HG03520 (cell line): ENCODE results near the gene FHL3.
A peak's percentile ranks its signal among the peaks of the same experiment; 100 is the strongest.

Experiments
- ATAC-seq: cut with Tn5 transposase; IDR thresholded peaks from one replicate; pipeline ENCODE4 v1.9.1; 2021; ENCODE audit warnings: mild to moderate bottlenecking, moderate library complexity; ENCODE audit not compliant: unreplicated experiment

Gene FHL3, protein sequence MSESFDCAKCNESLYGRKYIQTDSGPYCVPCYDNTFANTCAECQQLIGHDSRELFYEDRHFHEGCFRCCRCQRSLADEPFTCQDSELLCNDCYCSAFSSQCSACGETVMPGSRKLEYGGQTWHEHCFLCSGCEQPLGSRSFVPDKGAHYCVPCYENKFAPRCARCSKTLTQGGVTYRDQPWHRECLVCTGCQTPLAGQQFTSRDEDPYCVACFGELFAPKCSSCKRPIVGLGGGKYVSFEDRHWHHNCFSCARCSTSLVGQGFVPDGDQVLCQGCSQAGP

GRCh38 chr1:38005195-38006007 is at the start of gene FHL3:
Gene FHL3 (minus strand): TSS chr1:38005514. CDS start chr1:37999412, 6,102 bp downstream.
- ATAC-seq = peak; percentile 37

DNA sequence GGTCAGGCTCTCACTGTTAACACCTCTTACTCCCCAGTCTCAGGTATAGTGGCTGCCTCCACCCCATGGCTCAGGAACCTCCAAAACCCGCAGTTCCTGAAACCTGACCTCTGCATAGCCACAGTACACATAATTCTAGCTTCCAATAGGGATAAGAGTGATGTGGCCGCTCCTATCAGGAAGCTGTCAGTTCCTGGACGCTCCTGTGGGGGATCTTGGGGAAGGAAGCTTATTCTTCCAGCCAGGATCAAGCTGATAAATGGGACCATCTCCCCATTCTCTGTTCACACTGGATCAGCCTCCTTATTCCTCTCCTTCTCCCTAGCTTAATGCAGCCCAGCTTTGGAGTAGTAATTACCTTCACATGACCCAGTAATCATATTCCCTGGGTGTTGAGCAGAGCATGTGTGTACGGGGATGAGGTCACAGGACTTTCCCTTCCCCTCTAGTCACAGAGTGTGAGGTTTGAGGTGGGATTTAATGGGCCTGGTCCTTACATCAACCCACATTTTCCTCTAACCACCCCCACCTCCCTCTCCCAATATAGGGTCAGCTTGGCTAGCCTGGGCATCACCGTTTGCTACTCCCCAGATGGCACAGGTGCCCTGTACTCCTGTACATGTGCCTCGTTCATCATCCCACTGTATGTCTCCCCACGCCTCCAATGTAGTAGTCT is 48.2 kb upstream of the FHL3 start:
- no peak for ATAC-seq

GRCh38 chr1:38052750-38053415 is 47.6 kb upstream of the FHL3 start:
- ATAC-seq = no peak

DNA sequence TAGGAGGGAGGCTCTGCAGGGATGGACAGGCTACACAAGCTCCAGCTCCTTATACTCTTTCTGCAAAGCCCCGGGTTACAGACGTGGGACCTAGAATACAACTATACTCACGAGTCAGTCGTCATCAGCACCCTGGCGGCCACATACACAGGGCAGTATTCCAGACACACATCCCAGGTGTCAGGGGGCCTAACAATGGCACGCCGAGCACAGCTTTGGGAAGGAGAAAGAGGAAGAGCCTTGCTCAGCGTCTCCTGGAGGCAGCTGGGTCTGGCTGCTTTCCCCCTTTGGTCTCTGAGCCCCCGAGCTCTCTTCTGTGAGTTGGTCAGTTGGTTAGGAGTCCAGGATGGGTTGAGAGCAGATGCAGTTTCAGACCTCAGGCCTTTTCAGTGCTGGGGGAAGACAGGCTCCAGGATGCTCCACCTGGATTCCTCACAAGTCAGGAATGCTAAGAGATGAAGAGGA is 45.8 kb upstream of the FHL3 start:
- ATAC-seq = no peak

- no peak for ATAC-seq
Observed at GRCh38 chr1:38050397-38051078, 45.2 kb upstream of the FHL3 start.

- ATAC-seq = no peak
Observed at GRCh38 chr1:38047603-38048141, 42.4 kb upstream of the FHL3 start.

- ATAC-seq = peak; percentile 10
Observed at GRCh38 chr1:38046884-38047602, 41.7 kb upstream of the FHL3 start.

- ATAC-seq = peak; percentile 54
Observed at GRCh38 chr1:38046333-38046883, 41.1 kb upstream of the FHL3 start, which contains the start of gene POU3F1. Gene POU3F1 (minus strand): TSS chr1:38046793. CDS start chr1:38046743, 50 bp downstream.

- ATAC-seq = no peak
Observed at GRCh38 chr1:38045401-38046332, 40.4 kb upstream of the FHL3 start.

GRCh38 chr1:38044221-38045215 is 39.2 kb upstream of the FHL3 start:
- no peak for ATAC-seq

- no peak for ATAC-seq
Observed at GRCh38 chr1:38043036-38043747, 37.9 kb upstream of the FHL3 start.

DNA sequence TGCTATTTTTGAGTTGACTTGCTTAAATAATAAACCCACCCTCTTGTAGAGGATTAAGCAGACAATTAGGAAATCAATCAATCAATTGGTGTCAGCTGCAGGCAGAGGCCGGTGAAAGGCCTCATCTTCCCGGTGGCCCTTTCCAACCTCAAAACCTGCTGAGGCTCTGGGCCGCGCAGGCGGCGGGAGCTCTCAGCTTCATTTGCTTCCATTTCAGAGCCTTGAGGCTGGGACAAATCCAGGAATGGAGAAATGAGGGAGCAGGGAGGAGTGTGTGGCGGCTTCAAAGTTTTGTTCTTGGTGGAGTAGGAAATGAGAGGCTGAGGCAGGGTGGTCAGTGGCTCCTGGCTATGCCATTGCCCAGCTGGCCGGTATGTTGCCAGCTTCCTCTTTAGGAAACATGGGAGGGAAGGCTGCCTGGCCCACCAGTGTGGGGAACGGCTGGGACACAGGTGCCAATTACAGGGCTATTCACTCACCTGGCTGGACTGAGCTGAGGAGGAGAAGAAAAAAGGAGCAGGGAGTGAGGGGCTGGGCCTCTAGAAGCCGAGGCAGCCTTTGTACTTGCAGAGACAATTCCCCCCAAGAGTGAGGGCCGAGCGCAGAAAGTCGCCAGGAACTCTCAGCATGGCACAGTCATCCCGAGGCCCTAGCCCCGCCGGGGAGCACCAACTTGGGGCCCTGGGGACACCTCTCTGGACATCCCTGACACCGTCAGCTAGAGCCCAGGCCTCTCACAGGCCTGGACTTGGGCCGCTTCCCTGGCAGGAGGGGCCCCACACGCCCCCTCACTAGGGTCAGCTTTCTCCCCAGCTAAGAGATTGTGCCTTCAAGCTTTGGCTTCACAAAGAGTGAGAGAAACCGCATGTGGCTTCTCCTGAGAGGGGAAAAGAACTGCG is 36.9 kb upstream of the FHL3 start:
- ATAC-seq = no peak

- ATAC-seq = no peak
Observed at GRCh38 chr1:38039331-38040088, 34.2 kb upstream of the FHL3 start.

GRCh38 chr1:38038861-38039260 is 33.5 kb upstream of the FHL3 start:
- ATAC-seq = no peak
